Small intestine (tissue), 7 donors: Measurements from ENCODE around the gene BEAN1. TPM values are rescaled to one million over a fixed set of nuclear protein-coding genes. Genes with fewer than 3 reads are reported as not detected.

Source experiments
- DNase-seq, 2 donors: peaks; one replicate each; pipeline versions ENCODE4 v3.0.0 to v3.0.0-alpha.2; 2013
- FAIRE-seq: peaks from 2 replicates; lab custom pipeline; 2012; peaks lifted over from hg19 to GRCh38; lab: Jason Lieb, UNC
- H3K27ac ChIP-seq, 3 donors: one replicate each; pipeline ENCODE4 v1.5.1; 2013; ENCODE audit warnings: low read length in 2 of 3, mild to moderate bottlenecking in 2 of 3, control low read depth in 1 of 3, inconsistent platforms in 1 of 3, low read depth in 1 of 3, moderate library complexity in 1 of 3
- H3K27me3 ChIP-seq, 3 donors: one replicate each; pipeline ENCODE4 v1.6.1; 2013; ENCODE audit warnings: low read length in 3 of 3, inconsistent platforms in 1 of 3; ENCODE audit not compliant: control insufficient read depth in 3 of 3, insufficient read depth in 3 of 3
- H3K36me3 ChIP-seq, 3 donors: one replicate each; pipeline ENCODE4 v1.6.1; 2013; ENCODE audit warnings: low read length in 3 of 3, inconsistent platforms in 1 of 3, low read depth in 1 of 3, mild to moderate bottlenecking in 1 of 3, moderate library complexity in 1 of 3; ENCODE audit not compliant: control insufficient read depth in 3 of 3, insufficient read depth in 2 of 3
- H3K4me1 ChIP-seq, 3 donors: one replicate each; pipeline ENCODE4 v1.6.1; 2013; ENCODE audit warnings: low read length in 2 of 3, inconsistent platforms in 1 of 3, low read depth in 1 of 3, mild to moderate bottlenecking in 1 of 3, moderate library complexity in 1 of 3; ENCODE audit not compliant: control insufficient read depth in 3 of 3, insufficient read depth in 2 of 3
- H3K4me3 ChIP-seq, 3 donors: one replicate each; pipeline ENCODE4 v1.5.1; 2013; ENCODE audit warnings: low read length in 3 of 3, control low read depth in 1 of 3, inconsistent platforms in 1 of 3, low read depth in 1 of 3, mild to moderate bottlenecking in 1 of 3, moderate library complexity in 1 of 3
- H3K9me3 ChIP-seq, 2 donors: one replicate each; pipeline ENCODE4 v1.6.1; 2013; ENCODE audit warnings: low read depth in 1 of 2, low read length in 1 of 2; ENCODE audit not compliant: control insufficient read depth in 2 of 2, insufficient read depth in 1 of 2
- WGBS, 3 donors: extraction: QIAGEN DNeasy Blood & Tissue Kit; methylation state at CpG; one replicate each; pipeline ENCODE4 v1.1.7; 2013; 5-methylcytosine and 5-hydroxymethylcytosine counted together
- polyA plus RNA-seq, 4 donors: library from polyadenylated mRNA; stranded (reverse) in 3 of 4; unstranded in 1 of 4; fragments of 200-250 nt in 3 of 4; fragments of 120-200 nt in 1 of 4; gene quantifications; one replicate each; pipeline versions ENCODE4 v1.2.1 to v1.2.3, GENCODE V29; 2013
- donor health status: healthy with polysubstance abuse.
- donor health status: control.
- donor health status: control.
- donor health status: Bipolar disorder and iron deficiency.
- donor health status: healthy.

Gene BEAN1
- polyA plus RNA-seq, 4 donors = 0.59 to 0.64 TPM; not detected in 2

DNA sequence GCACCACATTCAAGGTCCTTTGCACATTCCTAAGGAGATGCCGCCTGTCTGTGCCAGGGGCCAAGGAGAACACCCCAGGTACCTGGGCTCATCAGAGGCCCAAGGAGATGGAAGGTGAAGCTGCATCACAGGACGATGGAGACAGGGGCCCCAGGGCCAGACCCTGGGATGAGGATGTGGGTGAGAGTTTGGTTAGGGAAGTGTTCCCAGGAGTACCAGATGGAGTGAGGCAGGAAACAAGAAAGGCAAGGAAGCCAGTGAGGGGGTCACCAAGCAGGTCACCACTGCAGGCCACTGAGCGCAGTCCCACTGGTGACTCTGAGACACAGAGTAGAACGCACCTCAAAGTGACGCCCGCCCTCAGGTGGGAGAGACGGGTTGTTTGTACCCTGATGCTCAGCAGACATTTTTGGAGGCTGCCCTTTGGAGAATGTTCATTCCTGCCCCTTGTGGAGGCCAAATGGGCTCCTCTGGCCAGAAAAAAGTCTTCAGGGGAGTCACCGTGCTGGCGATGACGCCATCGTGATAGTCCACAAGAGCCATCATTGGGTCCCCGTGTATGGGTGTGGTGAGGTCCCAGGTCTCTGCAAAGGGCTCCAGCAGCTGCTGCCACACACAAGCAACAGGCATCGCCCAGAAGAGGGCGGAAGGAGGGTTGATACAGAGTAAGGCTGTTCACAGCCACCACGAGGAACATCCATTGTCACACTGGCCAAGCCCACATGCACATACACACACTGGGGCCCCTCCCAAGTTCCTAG lies 57.5 kb downstream of the BEAN1 start:
- no peak overlapping the region for H3K4me3 ChIP-seq
- H3K27me3 ChIP-seq = no peaks in the 10 kb centered on the region
- WGBS, 3 donors = 80 to 89% (median 83%) methylated on average over 15 of the region's 15 CpGs
- H3K36me3 ChIP-seq = no peaks in the 10 kb centered on the region
- DNase-seq (no peak), FAIRE-seq (no peak)
- H3K4me1 ChIP-seq = no peaks in the 10 kb centered on the region
- no peak overlapping the region for H3K27ac ChIP-seq
- peaks cover 0 to 2% of the 10 kb centered on the region in 2 donors for H3K9me3 ChIP-seq

DNA sequence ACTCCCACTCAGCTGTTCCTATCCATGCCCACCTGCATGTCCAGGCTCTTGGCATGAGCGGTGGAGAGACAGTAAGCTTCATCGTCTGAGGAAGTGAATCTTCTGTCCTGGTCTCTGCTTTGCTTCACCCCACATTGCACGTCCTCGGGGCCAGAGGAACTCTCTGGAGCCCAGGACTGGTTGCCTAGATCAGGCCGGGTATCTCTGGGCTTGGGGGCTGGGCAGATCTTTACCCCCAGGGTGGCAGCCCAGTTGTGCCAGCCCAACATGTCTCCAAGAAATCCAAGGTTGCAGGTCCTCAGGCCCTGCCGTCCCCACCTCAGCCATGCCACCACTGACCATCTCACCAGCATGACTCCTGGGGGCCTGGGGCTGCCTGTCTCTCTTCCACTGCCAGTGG lies 58.3 kb downstream of the BEAN1 start:
- no peaks in the 10 kb centered on the region for H3K27me3 ChIP-seq
- H3K27ac ChIP-seq = no peak overlapping the region
- DNase-seq (no peak), FAIRE-seq (no peak)
- no peak overlapping the region for H3K4me3 ChIP-seq
- H3K9me3 ChIP-seq = peaks cover 0 to 2% of the 10 kb centered on the region in 2 donors
- WGBS, 3 donors = 84 to 90% (median 89%) methylated on average over 6 of the region's 6 CpGs
- no peaks in the 10 kb centered on the region for H3K4me1 ChIP-seq
- H3K36me3 ChIP-seq = no peaks in the 10 kb centered on the region

DNA sequence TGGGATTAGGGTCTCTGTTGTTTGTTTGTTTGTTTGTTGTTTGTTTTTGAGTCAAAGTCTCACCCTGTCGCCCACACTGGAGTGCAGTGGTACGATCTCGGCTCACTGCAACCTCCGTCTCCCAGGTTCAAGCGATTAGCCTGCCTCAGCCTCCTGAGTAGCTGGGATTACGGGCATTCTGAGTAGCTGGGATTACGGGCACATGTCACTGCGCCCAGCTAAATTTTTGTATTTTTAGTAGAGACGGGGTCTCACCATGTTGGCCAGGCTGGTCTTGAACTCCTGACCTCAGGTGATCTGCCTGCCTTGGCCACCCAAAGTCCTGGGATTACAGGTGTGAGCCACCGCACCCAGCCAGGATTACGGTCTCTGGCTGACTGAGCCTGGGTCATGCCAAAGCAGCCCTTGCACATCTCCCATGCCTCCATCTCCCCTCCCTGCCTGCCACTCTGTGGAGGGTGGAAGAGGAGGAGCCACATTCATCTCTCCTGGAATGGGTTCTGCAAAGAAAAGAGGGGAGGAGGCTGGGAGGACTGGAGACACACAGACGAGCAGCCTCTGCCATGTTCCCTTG lies 59.2 kb downstream of the BEAN1 start:
- DNase-seq (no peak), FAIRE-seq (no peak)
- Histone ChIP-seq H3K36me3 (no peaks in the 10 kb centered on the region), H3K27me3 (no peaks in the 10 kb centered on the region), H3K9me3 (peaks cover 0 to 2% of the 10 kb centered on the region in 2 donors), H3K27ac (no peak overlapping the region), H3K4me1 (no peaks in the 10 kb centered on the region), H3K4me3 (no peak overlapping the region)
- 94 to 95% (median 94%) methylated on average over 12 of the region's 12 CpGs for WGBS, 3 donors

DNA sequence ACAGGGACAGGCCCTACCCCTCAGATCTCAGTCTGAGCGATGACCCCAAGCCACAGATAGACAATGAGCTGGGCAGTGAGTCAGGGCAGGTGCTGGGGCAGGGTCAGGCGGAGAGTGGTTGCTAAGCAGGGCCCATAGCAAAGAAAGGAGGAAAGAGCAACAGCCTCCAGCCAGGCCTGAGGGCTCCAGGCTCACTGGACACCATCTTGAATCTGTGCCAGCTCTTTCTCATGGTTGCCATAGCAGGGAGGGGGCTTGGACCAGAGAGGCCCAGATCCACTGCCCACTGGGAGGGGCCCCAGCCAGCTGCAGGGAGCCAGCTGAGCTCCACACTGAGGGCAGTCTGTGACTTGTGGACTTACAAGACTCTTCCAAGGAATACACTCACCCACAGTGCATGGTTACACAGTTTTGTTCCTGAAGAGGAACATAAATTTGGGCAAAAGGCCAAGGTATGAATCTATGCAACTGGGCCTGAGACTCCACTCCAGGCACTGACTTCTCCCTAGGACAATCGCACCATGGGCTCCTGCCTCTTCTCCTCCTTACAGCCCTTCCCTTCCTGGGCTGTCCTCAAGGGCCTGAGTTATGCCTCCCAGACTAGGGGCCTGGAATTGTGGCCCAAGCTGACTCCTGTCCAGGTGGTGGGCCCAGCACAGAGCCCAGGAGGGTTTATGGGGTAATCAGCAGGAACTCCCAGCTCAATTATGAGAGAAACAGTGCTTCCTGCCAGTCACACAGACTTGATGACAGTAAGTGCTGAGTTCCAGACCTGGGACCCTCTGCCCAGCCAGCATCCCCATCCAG lies 59.9 kb downstream of the BEAN1 start:
- Histone ChIP-seq H3K27ac (peak overlapping the region in 1 of 3 donors; percentile 36), H3K9me3 (peaks cover 0 to 2% of the 10 kb centered on the region in 2 donors), H3K36me3 (no peaks in the 10 kb centered on the region), H3K4me1 (no peaks in the 10 kb centered on the region), H3K27me3 (no peaks in the 10 kb centered on the region), H3K4me3 (no peak overlapping the region)
- FAIRE-seq (no peak), DNase-seq (no peak)
- WGBS, 3 donors = 71 to 96% (median 86%) methylated on average over 3 of the region's 3 CpGs

DNA sequence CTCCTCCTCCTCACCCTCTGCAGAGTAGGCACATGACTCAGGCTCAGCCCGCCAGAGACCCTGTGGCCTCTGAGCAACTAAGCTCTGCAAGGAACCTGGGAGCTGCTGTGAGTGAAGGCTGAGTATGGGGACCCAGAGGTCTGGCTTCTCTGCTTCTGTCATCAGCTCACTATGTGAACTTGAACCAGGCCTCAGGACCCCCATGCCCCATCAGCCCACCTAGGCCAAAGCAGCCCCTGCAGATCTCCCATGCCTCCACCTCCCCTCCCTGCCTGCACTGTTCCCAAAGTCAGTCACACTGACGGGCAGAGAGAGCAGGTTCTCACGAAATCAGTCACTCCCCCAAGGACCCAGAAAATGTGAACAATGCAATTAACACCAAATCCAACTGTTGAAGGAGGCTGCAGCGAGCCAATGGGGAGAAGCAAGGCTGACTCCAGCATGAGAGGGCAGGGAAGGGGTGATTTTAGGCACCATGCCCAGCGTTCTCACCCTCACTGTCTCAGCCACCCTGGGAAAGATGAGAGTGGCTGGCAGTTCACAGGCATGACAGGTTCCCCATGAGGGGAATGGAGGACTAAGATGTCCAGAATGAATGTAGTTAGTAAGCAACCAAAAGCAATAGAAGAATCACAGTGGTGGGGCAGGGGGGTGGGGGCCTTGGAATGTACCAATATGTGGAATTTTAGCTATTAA lies 60.6 kb downstream of the BEAN1 start:
- 82 to 89% (median 84%) methylated on average over 5 of the region's 5 CpGs for WGBS, 3 donors
- H3K27me3 ChIP-seq = no peaks in the 10 kb centered on the region
- no peak for DNase-seq
- peaks cover 0 to 2% of the 10 kb centered on the region in 2 donors for H3K9me3 ChIP-seq
- H3K27ac ChIP-seq = peak overlapping the region in 1 of 3 donors; percentile 36
- no peak overlapping the region for H3K4me3 ChIP-seq
- no peaks in the 10 kb centered on the region for H3K36me3 ChIP-seq
- H3K4me1 ChIP-seq = no peaks in the 10 kb centered on the region
- no peak for FAIRE-seq

DNA sequence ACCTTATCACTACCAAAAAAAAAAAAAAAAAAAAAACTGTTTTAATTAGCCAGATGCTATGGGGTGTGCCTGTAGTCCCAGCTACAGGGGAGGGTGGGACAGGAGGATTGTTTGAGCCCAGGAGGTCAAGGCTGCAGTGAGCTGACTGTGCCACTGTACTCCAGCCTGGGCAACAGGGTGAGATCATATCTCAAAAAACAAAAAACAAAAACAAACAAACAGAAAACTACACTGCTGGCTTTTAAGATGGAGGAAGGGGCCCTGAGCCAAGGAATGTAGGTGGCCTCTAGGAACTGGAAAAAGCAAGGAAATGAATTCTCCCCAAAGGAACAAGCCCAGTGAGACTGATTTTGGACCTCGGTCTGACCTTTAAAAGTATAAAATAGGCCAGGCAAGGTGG lies 61.4 kb downstream of the BEAN1 start:
- FAIRE-seq (no peak), DNase-seq (no peak)
- no peaks in the 10 kb centered on the region for H3K27me3 ChIP-seq
- 88 to 96% (median 91%) methylated on average over 1 of the region's 1 CpG for WGBS, 3 donors
- no peak overlapping the region for H3K27ac ChIP-seq
- H3K36me3 ChIP-seq = no peaks in the 10 kb centered on the region
- no peaks in the 10 kb centered on the region for H3K4me1 ChIP-seq
- H3K9me3 ChIP-seq = peaks cover 0 to 2% of the 10 kb centered on the region in 2 donors
- H3K4me3 ChIP-seq = no peak overlapping the region

DNA sequence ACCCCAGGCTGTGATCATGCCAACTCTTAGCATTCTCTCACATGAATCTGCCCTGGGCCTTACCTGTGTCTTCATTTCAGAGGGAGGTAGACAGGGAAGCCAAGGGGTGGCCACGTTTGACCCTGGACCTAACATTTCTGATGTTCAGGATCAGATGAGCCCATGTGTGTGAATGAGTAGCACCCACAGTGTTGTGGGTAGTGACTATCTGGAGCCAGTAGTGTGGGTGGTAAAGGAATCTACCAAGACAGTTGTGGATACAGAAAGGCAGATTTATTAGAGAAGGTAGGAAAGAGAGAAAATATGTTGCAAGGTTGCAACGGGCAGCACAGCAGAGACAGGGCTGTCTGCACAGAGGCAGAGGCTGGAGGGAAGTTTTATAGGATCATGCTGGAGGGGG lies 62.3 kb downstream of the BEAN1 start:
- Histone ChIP-seq H3K36me3 (no peaks in the 10 kb centered on the region), H3K4me1 (no peaks in the 10 kb centered on the region), H3K9me3 (peaks cover 0 to 2% of the 10 kb centered on the region in 2 donors), H3K27me3 (no peaks in the 10 kb centered on the region), H3K27ac (no peak overlapping the region), H3K4me3 (no peak overlapping the region)
- DNase-seq = no peak
- 75 to 83% (median 76%) methylated on average over 2 of the region's 2 CpGs for WGBS, 3 donors
- FAIRE-seq = no peak

DNA sequence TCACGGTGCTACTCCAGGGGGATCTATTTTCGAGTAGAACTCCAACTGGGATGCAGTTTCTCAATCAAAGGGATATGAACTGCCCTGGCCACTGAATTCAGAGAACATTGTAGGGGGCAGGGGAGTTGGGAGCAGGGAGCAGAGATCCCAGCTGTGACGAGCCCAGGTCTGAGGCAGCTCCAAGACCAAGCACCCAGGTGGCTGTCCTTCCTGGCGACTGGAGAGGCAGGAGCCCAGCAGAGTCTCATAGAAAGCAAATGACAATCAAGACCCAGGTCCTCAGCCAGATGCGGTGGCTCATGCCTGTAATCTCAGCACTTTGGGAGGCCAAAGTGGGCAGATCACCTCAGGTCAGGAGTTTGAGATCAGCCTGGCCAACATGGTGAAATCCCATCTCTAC lies 62.7 kb downstream of the BEAN1 start:
- no peak overlapping the region for H3K27ac ChIP-seq
- DNase-seq (no peak), FAIRE-seq (no peak)
- H3K27me3 ChIP-seq = no peaks in the 10 kb centered on the region
- 84 to 91% (median 90%) methylated on average over 5 of the region's 5 CpGs for WGBS, 3 donors
- H3K4me3 ChIP-seq = no peak overlapping the region
- H3K9me3 ChIP-seq = peaks cover 0 to 2% of the 10 kb centered on the region in 2 donors
- H3K36me3 ChIP-seq = no peaks in the 10 kb centered on the region
- H3K4me1 ChIP-seq = no peaks in the 10 kb centered on the region
